T-helper 1 cell (primary cell): ENCODE measurements around the gene ZFP64.

ENCODE experiments used
- DNase-seq, 5 donors: peaks; one replicate each; pipeline ENCODE4 v3.0.0-alpha.2; 2012 to 2020

ZFP64 gene

DNA sequence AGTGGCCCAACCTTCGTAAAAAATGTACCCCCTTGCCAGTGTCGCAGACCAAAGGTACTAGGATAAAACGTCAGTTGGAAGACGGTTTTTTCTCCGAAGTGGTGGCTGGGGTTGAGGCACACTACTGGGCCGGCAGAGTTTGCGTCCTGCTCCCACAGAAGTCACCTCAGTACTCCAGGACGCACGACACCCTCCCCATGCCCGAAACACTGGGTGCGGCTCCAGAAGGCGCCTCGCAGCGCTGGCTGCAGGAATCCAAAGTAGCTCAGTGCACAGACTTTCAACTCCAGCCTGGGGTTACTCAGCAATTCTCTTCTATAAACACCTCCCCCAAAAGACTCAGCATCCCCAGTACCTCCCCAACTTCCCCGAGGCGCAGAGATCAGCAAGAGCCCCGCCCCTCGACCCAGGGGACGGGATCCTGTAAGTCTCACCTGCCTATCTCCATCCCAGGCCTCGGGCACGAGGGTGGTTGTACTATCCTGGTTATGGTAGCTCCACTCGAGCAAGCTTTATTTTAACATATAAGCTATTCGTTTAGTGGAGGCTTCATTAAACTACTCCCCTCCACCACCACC is 88.2 kb downstream of the ZFP64 start:
- no peak for DNase-seq

DNA sequence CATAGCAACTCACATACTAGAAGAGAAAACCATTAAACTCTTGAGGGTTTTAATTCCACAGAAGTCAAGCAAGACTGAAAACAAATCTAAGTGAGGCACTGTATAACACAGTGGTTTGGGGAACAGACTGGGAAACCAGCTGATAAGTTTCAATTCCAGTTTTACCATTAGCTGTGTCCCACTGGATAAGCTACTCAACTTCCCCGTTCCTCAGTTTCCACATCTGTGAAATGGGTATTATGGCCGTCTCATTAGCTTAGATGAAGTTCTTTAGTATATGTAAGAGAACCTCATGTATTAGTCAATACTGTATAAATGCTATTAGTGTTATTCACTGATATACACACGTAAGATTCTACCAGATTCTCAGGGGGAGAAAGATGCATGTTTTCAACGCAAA is 89.0 kb downstream of the ZFP64 start:
- DNase-seq, result no peak

DNA sequence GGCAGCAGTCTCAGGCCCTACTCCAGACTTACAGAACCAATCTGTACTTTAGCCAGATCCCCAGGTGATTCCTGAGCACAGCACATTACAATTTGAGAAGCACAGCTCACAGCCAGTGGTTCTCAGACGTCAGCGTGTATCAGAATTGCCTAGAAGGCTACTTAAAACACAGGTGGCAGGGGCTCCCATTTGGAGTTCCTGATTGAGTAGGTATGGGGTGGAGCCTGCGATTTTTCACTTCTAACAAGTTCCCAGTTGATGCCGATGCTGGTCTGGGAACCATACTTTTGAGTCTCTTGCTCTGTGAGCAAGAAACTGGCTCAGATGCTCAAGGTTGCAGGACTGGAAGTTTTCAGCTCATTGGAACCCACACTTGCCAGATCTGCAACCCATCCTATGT is 89.5 kb downstream of the ZFP64 start:
- no peak for DNase-seq
